K562 (cell line): ENCODE results near the gene COL1A1. TPM values are rescaled to one million over a fixed set of nuclear protein-coding genes. Genes with fewer than 3 reads are reported as not detected.

ENCODE experiments used
- ATF7 ChIP-seq: fragments of 450-650 bp; IDR thresholded peaks from 2 replicates; pipeline ENCODE4 v1.7.1; 2014; ENCODE audit warnings: mild to moderate bottlenecking, moderate library complexity
- CHCHD3 ChIP-seq: fragments of 250-450 bp; sonication (Bioruptor Pico); IDR thresholded peaks from 2 replicates; pipeline ENCODE4 v2.1.2; 2022; ENCODE audit warnings: mild to moderate bottlenecking
- GTF2E2 ChIP-seq: fragments of 200-800 bp; sonication (Bioruptor generic); IDR thresholded peaks from 2 replicates; pipeline ENCODE4 v1.6.1; 2016; ENCODE audit warnings: missing genetic modification characterization, missing compliant biosample characterization
- HLTF ChIP-seq: fragments of 450-650 bp; IDR thresholded peaks from 2 replicates; pipeline ENCODE4 v1.6.1; 2016
- HNRNPUL1 ChIP-seq: fragments of 200-400 bp; formaldehyde crosslinking; IDR thresholded peaks from 2 replicates; pipeline ENCODE4 v1.6.1; 2017; ENCODE audit warnings: low read length
- KAT2B ChIP-seq: IDR thresholded peaks from one replicate; pipeline ENCODE4 v1.6.1; 2012; ENCODE audit warnings: low read depth, mild to moderate bottlenecking, control low read depth, inconsistent platforms, low read length, moderate library complexity
- KAT7 ChIP-seq: sonication (generic); formaldehyde crosslinking; IDR thresholded peaks from 2 replicates; pipeline ENCODE4 v1.8.0; 2022; ENCODE audit warnings: missing genetic modification reagents, mild to moderate bottlenecking, borderline replicate concordance
- KLF16 ChIP-seq: IDR thresholded peaks from 2 replicates; pipeline ENCODE4 v1.6.1; 2016; ENCODE audit warnings: antibody characterized with exemption
- MYNN ChIP-seq, 2 experiments: sonication (generic); formaldehyde crosslinking in 1 of 2; IDR thresholded peaks; 2 replicates each; pipeline versions ENCODE4 v1.5.0 to v1.6.1; 2016 to 2020; ENCODE audit warnings: antibody characterized with exemption in 1 of 2, missing genetic modification reagents in 1 of 2
- PTBP1 ChIP-seq: fragments of 200-400 bp; formaldehyde crosslinking; IDR thresholded peaks from 2 replicates; pipeline ENCODE4 v1.6.1; 2017; ENCODE audit warnings: low read depth, low read length
- PTTG1 ChIP-seq: fragments of 450-650 bp; IDR thresholded peaks from 2 replicates; pipeline ENCODE4 v1.6.1; 2016; ENCODE audit warnings: low read depth, mild to moderate bottlenecking, missing genetic modification characterization, missing compliant biosample characterization
- RREB1 ChIP-seq: fragments of 250-450 bp; sonication (Bioruptor Pico); IDR thresholded peaks from 2 replicates; pipeline ENCODE4 v1.4.0; 2020
- SAP30 ChIP-seq: fragments of 200-600 bp; sonication (generic); IDR thresholded peaks from 2 replicates; pipeline ENCODE4 v1.6.1; 2012; ENCODE audit warnings: borderline replicate concordance, low read depth, mild to moderate bottlenecking, moderate library complexity, low read length, control low read depth, inconsistent platforms; ENCODE audit not compliant: insufficient read depth, poor library complexity, severe bottlenecking
- SMAD4 ChIP-seq: fragments of 250-450 bp; sonication (Bioruptor Pico); conservative IDR thresholded peaks from 2 replicates; pipeline ENCODE4 v1.8.0; 2021; ENCODE audit warnings: inconsistent platforms, mild to moderate bottlenecking, moderate library complexity
- SNRNP70 ChIP-seq: fragments of 200-400 bp; formaldehyde crosslinking; optimal IDR thresholded peaks from 2 replicates; pipeline ENCODE3; 2017; ENCODE audit warnings: low read depth, low read length
- SRF ChIP-seq, 2 experiments: fragments of 250-450, 450-650 bp in 1 of 2; sonication (Bioruptor Pico) in 1 of 2; sonication (generic) in 1 of 2; formaldehyde crosslinking; IDR thresholded peaks; 2 replicates each; pipeline versions ENCODE4 v1.5.0 to v1.5.1; 2020 to 2022; ENCODE audit warnings: mild to moderate bottlenecking in 1 of 2, missing genetic modification reagents in 1 of 2
- SRSF3 ChIP-seq: fragments of 200-400 bp; formaldehyde crosslinking; IDR thresholded peaks from 2 replicates; pipeline ENCODE4 v1.6.1; 2016; ENCODE audit warnings: mild to moderate bottlenecking, low read length, moderate library complexity; ENCODE audit not compliant: insufficient read depth
- STAG1 ChIP-seq: sonication (generic); formaldehyde crosslinking; IDR thresholded peaks from 2 replicates; pipeline ENCODE4 v1.5.0; 2020; ENCODE audit warnings: missing genetic modification reagents, borderline replicate concordance
- ZNF133 ChIP-seq: fragments of 250-450 bp; sonication (Bioruptor Pico); IDR thresholded peaks from 2 replicates; pipeline ENCODE4 v1.4.0; 2020; ENCODE audit warnings: mild to moderate bottlenecking
- ZNF551 ChIP-seq: fragments of 250-450 bp; sonication (Bioruptor Pico); IDR thresholded peaks from 2 replicates; pipeline ENCODE4 v1.5.0; 2021; ENCODE audit warnings: mild to moderate bottlenecking, moderate library complexity
- ZNF57 ChIP-seq: fragments of 450-650 bp; formaldehyde crosslinking; IDR thresholded peaks from 2 replicates; pipeline ENCODE4 v1.4.0; 2020; ENCODE audit warnings: mild to moderate bottlenecking, moderate library complexity
- ZNF696 ChIP-seq: fragments of 250-450 bp; sonication (Bioruptor Pico); conservative IDR thresholded peaks from 2 replicates; pipeline ENCODE4 v1.4.0; 2020; ENCODE audit warnings: mild to moderate bottlenecking, moderate library complexity
- polyA plus RNA-seq, 8 experiments: library from polyadenylated mRNA; depleted of rRNA in 4 of 8; stranded (reverse) in 5 of 8; unstranded in 3 of 8; fragments of >200 nt; fragmentation: Nextera tagmentation in 2 of 8; fragmentation: Illumina TruSeq in 1 of 8; extraction: Ambion mirVana in 2 of 8; extraction: Trizol in 1 of 8; gene quantifications; 2 replicates each; pipeline versions ENCODE4 v1.2.1 to v1.2.3, GENCODE V29; 2011 to 2014; ENCODE audit warnings: inconsistent platforms in 1 of 8, missing spikeins in 1 of 8
- total RNA-seq, 7 experiments: library from RNA; depleted of rRNA in 6 of 7; stranded (reverse); fragments of >200 nt in 6 of 7; fragmentation: Illumina TruSeq in 2 of 7; extraction: Trizol in 2 of 7; gene quantifications; 2 replicates each; pipeline versions ENCODE4 v1.2.1 to v1.2.3, GENCODE V29; 2011 to 2021; ENCODE audit warnings: low replicate concordance in 1 of 7
- TF ChIP-seq, protein P1 (sequence below): fragments of 450-650 bp; formaldehyde crosslinking; IDR thresholded peaks from 2 replicates; pipeline ENCODE4 v1.4.0; 2020; ENCODE audit warnings: mild to moderate bottlenecking

The COL1A1 gene
- total and polyA plus RNA-seq, 9 of the 15 experiments (the other 6 are each of a cell fraction or from before 2014, with no cell fraction given): 0.04 to 3.4 (median 0.18) TPM

GRCh38 chr17:50169121-50169764 lies 32.2 kb downstream of the COL1A1 start (continued):
- TF ChIP-seq RREB1: no peak
- no peak for TF ChIP-seq PTTG1 (tag)
- TF ChIP-seq ATF7: 0 out of 2 replicates have a peak, but pooled peaks have one; percentile 13
- TF ChIP-seq STAG1 (CRISPR knock-in tag): peak; percentile 85
- TF ChIP-seq HLTF: peak; percentile 77; the same call in 1 of the 2 replicates
- TF ChIP-seq SMAD4: no peak
- TF ChIP-seq KLF16: no peak
- no peak for TF ChIP-seq MYNN (IDR thresholded peaks at IDR 0.05)
- no peak for TF ChIP-seq MYNN (CRISPR knock-in tag; IDR thresholded peaks at IDR 0.05)
- TF ChIP-seq CHCHD3: no peak
- no peak for TF ChIP-seq SRSF3
- TF ChIP-seq GTF2E2: no peak
- TF ChIP-seq ZNF551 (CRISPR knock-in tag): no peak
- no peak for TF ChIP-seq SNRNP70
- no peak for TF ChIP-seq PTBP1
- no peak for TF ChIP-seq KAT2B
- TF ChIP-seq ZNF133 (CRISPR knock-in tag): no peak
- TF ChIP-seq ZNF57 (CRISPR knock-in tag): no peak
- TF ChIP-seq SRF (CRISPR knock-in tag; IDR thresholded peaks at IDR 0.05): no peak
- TF ChIP-seq HNRNPUL1: no peak
- TF ChIP-seq ZNF696 (CRISPR knock-in tag): no peak
- TF ChIP-seq, protein P1, sequence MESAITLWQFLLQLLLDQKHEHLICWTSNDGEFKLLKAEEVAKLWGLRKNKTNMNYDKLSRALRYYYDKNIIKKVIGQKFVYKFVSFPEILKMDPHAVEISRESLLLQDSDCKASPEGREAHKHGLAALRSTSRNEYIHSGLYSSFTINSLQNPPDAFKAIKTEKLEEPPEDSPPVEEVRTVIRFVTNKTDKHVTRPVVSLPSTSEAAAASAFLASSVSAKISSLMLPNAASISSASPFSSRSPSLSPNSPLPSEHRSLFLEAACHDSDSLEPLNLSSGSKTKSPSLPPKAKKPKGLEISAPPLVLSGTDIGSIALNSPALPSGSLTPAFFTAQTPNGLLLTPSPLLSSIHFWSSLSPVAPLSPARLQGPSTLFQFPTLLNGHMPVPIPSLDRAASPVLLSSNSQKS (CRISPR knock-in tag): no peak
- TF ChIP-seq KAT7: no peak
- TF ChIP-seq SAP30: no peak
